A549 treated with ZK216348 at 1 μM for 4 hours (cell line): ENCODE measurements around the gene C3AR1. TPM values are rescaled to one million over a fixed set of nuclear protein-coding genes. Genes with fewer than 3 reads are reported as not detected.

Experiments used
- total RNA-seq: library from RNA; stranded (reverse); fragments of 200-300 nt; extraction: Qiagen RNA extraction; gene quantifications from 5 replicates; pipeline ENCODE4 v1.2.3, GENCODE V29; 2022; ENCODE audit warnings: low read depth

Gene C3AR1
- total RNA-seq, result not detected in 5 replicates

DNA sequence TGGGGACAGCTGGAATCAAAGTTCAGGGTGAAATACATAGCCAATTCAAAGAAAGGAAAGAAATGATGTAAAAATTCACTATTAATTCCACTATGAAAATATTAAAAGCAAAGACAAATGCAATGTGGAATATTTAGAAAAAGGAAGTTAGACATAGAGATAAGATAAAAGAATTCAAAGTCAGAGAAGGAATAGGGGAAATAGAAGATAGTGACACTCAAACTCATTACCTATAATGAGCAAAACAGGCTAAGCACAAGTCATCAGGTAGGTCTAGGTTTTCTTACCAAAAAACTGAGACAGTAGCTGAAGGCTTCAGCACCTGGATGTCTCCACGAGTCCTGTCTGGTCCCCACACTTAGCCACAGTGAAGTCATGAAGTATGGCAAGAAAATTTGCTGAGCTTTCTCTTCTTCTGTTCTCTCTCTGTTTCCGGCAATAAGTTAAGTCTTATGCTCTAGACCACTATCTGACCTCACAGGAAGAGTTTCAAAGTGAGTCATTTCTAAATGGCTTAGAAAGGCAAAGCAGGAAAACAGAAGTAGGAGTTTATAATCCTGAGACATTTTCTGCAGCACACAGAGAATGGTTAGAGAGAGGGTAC lies at the start of gene C3AR1:
C3AR1 (minus strand) TSS at position 369 of the 604 bp plus-strand sequence. CDS start 6,174 bp downstream, outside the sequence.

DNA sequence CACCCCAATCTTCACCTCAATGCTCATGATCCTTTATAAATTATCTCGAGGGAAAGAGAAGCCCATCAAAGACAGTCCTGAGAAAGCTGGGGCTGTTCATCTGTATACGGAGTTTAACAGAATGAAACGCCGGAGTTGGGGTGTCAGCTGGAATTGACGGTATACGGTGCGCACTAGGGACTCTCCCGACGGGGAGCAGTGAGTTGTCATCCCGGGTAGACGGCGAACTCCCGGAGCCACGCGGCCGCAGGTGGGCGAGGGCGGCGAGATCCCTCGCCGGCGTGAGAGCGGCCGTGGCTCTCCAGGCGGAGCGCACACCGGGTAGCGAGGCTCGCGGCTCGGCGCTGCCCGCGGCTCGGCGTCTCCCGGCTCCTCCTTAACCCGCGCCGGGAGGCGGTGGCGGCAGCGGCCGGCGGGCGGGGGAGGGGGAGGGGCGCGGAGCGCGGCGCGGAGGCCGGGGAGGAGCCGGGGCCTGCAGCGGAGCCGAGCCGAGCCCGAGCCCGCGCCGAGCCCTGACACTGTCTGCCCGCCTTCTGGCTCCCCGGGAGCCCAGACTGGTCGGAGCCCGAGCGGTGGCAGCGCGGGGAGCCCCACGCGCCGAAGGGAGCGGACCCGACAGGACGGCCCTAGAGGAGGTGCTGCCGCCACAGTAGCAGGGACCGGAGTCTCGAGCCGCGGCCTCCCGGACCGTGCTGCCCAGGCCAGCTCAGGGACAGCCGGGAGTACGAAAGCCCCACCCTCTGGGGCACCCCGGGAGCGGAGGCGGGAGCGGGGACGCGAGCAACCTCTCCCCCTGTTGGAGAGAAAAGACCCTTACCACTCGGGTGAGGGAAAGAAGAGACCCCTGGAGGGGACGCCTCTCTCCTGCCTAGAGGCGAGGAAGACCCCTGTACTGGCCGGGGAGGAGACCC lies 33.7 kb downstream of the C3AR1 start, which contains the start of gene FOXJ2:
FOXJ2 (plus strand) TSS at position 475 of the 911 bp plus-strand sequence. CDS start 7,117 bp downstream, outside the sequence.

Other genes with a start within 250 kb of the C3AR1 start
- 0.12 to 0.14 TPM (median 0.13 TPM) in 3 of 5 replicates, not detected in the others for gene SLC2A14, start 193.4 kb downstream of the C3AR1 start, total RNA-seq
- gene SLC2A3, start 130.2 kb downstream of the C3AR1 start, total RNA-seq, result 2.5 to 4.5 TPM (median 3.4 TPM) in 5 replicates
- 6.1 to 10.3 TPM (median 9.5 TPM) in 5 replicates for gene FOXJ2, start 33.6 kb downstream of the C3AR1 start, total RNA-seq
- 13.1 to 14.2 TPM (median 13.5 TPM) in 5 replicates for gene NECAP1, start 15.9 kb upstream of the C3AR1 start, total RNA-seq
- gene CLEC4A, start 57.3 kb upstream of the C3AR1 start, total RNA-seq, result 0.42 TPM in 1 of 5 replicates, not detected in the others
- not detected in 5 replicates for gene ZNF705A, start 90.7 kb upstream of the C3AR1 start, total RNA-seq
- 0.10 to 0.24 TPM (median 0.12 TPM) in 3 of 5 replicates, not detected in the others for gene FAM90A1, start 161.3 kb upstream of the C3AR1 start, total RNA-seq